ENCODE data around the gene ANKMY1. TPM values are rescaled to one million over a fixed set of nuclear protein-coding genes. Genes with fewer than 3 reads are reported as not detected.

Gene ANKMY1
- total RNA-seq, 1 experiment from 2014 or later, result 28.3 TPM

DNA sequence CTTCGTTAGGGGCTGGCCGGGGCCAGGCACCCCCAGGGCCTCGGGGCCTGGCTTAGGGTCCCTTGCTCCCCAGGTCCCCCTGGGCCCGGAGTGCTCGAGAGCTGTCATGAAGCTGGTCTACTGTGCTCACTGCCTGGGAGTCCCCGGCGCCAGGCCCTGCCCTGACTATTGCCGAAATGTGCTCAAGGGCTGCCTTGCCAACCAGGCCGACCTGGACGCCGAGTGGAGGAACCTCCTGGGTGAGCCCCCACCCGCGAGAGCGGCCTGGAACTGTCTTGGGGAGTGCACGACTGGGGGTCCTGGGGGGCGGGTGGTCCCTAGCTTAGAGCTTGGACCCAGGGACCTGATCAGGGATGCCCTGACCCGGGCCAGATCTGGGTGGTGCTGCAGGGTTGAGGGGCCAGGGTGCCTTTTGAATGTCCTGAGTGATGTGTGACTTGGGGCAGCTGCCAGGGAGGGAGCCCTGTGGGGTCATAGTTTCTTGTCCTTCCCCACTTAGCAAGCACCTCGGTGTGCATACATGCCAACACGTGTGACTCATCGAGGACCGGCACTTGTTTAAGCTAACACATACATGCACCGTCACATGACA is 94.4 kb downstream of the ANKMY1 start:
- Histone ChIP-seq H3K79me2 (ENCODE audit: insufficient read depth, low read length) (peaks cover under 1% of the 10 kb centered on the region; the same call in 1 of the 2 replicates), H4K20me1 (ENCODE audit: insufficient read depth) (no peaks in the 10 kb centered on the region), H3K36me3 (ENCODE audit: control insufficient read depth in 1 of 2, insufficient read depth in 2 of 2, low read length in 2 of 2) (peaks cover 0 to 15% of the 10 kb centered on the region in 2 experiments; a peak in 2 of 4 replicates), H3K4me3 (replicated peaks in 1 of 2; ENCODE audit: low read depth in 1 of 2, low read length in 2 of 2) (no peak overlapping the region), H3K9me2 (ENCODE audit: insufficient read depth) (no peaks in the 10 kb centered on the region), H3K27ac (ENCODE audit: low read depth, low read length) (no peak overlapping the region), H3K27me3 (ENCODE audit: insufficient read depth, low read length) (no peaks in the 10 kb centered on the region), H3K4me2 (ENCODE audit: low read length) (no peak overlapping the region), H3K4me1 (ENCODE audit: control insufficient read depth in 1 of 2, insufficient read depth in 2 of 2, low read length in 2 of 2) (no peaks in the 10 kb centered on the region), H3K9me3 (ENCODE audit: control insufficient read depth in 1 of 2, insufficient read depth in 1 of 2, low read depth in 1 of 2, low read length in 2 of 2) (no peaks in the 10 kb centered on the region), H3K9ac (ENCODE audit: low read length) (no peak overlapping the region), H2AFZ (ENCODE audit: low read depth, low read length, poor library complexity, severe bottlenecking) (no peak overlapping the region)
- CTCF ChIA-PET, result no interaction called here
- BruUV-seq (replicated peaks), result no TSS peak
- POLR2A ChIA-PET, result no interaction called here
- DNase-seq (ENCODE audit: low read depth, low spot score) (no peak), ATAC-seq (no peak)
- no peak for TF ChIP-seq EZH2phosphoT487 (IDR thresholded peaks at IDR 0.05; ENCODE audit: borderline replicate concordance)
- TF ChIP-seq, protein P1, sequence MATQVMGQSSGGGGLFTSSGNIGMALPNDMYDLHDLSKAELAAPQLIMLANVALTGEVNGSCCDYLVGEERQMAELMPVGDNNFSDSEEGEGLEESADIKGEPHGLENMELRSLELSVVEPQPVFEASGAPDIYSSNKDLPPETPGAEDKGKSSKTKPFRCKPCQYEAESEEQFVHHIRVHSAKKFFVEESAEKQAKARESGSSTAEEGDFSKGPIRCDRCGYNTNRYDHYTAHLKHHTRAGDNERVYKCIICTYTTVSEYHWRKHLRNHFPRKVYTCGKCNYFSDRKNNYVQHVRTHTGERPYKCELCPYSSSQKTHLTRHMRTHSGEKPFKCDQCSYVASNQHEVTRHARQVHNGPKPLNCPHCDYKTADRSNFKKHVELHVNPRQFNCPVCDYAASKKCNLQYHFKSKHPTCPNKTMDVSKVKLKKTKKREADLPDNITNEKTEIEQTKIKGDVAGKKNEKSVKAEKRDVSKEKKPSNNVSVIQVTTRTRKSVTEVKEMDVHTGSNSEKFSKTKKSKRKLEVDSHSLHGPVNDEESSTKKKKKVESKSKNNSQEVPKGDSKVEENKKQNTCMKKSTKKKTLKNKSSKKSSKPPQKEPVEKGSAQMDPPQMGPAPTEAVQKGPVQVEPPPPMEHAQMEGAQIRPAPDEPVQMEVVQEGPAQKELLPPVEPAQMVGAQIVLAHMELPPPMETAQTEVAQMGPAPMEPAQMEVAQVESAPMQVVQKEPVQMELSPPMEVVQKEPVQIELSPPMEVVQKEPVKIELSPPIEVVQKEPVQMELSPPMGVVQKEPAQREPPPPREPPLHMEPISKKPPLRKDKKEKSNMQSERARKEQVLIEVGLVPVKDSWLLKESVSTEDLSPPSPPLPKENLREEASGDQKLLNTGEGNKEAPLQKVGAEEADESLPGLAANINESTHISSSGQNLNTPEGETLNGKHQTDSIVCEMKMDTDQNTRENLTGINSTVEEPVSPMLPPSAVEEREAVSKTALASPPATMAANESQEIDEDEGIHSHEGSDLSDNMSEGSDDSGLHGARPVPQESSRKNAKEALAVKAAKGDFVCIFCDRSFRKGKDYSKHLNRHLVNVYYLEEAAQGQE (IDR thresholded peaks at IDR 0.05; ENCODE audit: low read depth), result no peak
- RAD21 ChIA-PET (ENCODE audit: low non-redundant PET in 1 of 2, low total read pairs in 2 of 2, uncharacterized antibody in 2 of 2, unreplicated experiment in 2 of 2), result interaction anchor here in 1 of 2 experiments (0.7 kb wide), 1 partner anchor 14 kb away, joined by 3 read pairs; no protein-coding TSS in a partner anchor
- intact Hi-C loops (cut with micrococcal nuclease), result no loop called here

- Histone ChIP-seq H3K4me3 (replicated peaks in 1 of 2; ENCODE audit: low read depth in 1 of 2, low read length in 2 of 2) (no peak overlapping the region), H3K27me3 (ENCODE audit: insufficient read depth, low read length) (no peaks in the 10 kb centered on the region), H3K79me2 (ENCODE audit: insufficient read depth, low read length) (peaks cover 7% of the 10 kb centered on the region; the same call in 1 of the 2 replicates), H3K9ac (ENCODE audit: low read length) (no peak overlapping the region), H3K4me1 (ENCODE audit: control insufficient read depth in 1 of 2, insufficient read depth in 2 of 2, low read length in 2 of 2) (no peaks in the 10 kb centered on the region), H3K36me3 (ENCODE audit: control insufficient read depth in 1 of 2, insufficient read depth in 2 of 2, low read length in 2 of 2) (peaks cover 0 to 15% of the 10 kb centered on the region in 2 experiments; a peak in 2 of 4 replicates), H2AFZ (ENCODE audit: low read depth, low read length, poor library complexity, severe bottlenecking) (no peak overlapping the region), H4K20me1 (ENCODE audit: insufficient read depth) (no peaks in the 10 kb centered on the region), H3K4me2 (ENCODE audit: low read length) (no peak overlapping the region), H3K9me3 (ENCODE audit: control insufficient read depth in 1 of 2, insufficient read depth in 1 of 2, low read depth in 1 of 2, low read length in 2 of 2) (no peaks in the 10 kb centered on the region), H3K9me2 (ENCODE audit: insufficient read depth) (no peaks in the 10 kb centered on the region), H3K27ac (ENCODE audit: low read depth, low read length) (no peak overlapping the region)
- no peak for DNase-seq (ENCODE audit: low read depth, low spot score)
- intact Hi-C loops (cut with micrococcal nuclease), result no loop called here
- CTCF ChIA-PET, result no interaction called here
- no peak for TF ChIP-seq ZBTB33 (IDR thresholded peaks at IDR 0.05; ENCODE audit: extremely low read depth, insufficient replicate concordance, low read length)
- no peak for TF ChIP-seq SIN3A (IDR thresholded peaks at IDR 0.05; ENCODE audit: low read depth)
- no peak for TF ChIP-seq CTCF (IDR thresholded peaks at IDR 0.05 in 2 of 3, conservative IDR thresholded peaks at IDR 0.05 in 1 of 3; ENCODE audit: borderline replicate concordance in 1 of 3, insufficient read depth in 1 of 3, low read depth in 2 of 3, low read length in 2 of 3)
- no peak for TF ChIP-seq POLR2A (IDR thresholded peaks at IDR 0.05; ENCODE audit: borderline replicate concordance, extremely low read depth, insufficient read depth, insufficient read length)
- no peak for TF ChIP-seq RAD21 (IDR thresholded peaks at IDR 0.05; ENCODE audit: low read depth)
- ATAC-seq, result no peak
- POLR2A ChIA-PET, result no interaction called here
- RAD21 ChIA-PET (ENCODE audit: low non-redundant PET in 1 of 2, low total read pairs in 2 of 2, uncharacterized antibody in 2 of 2, unreplicated experiment in 2 of 2), result no interaction called here
- BruUV-seq (replicated peaks), result no TSS peak
Measured at GRCh38 chr2:240462707-240463273, 95.0 kb downstream of the ANKMY1 start.

Measured in HCT116 (cell line).